Stimulated activated CD4-positive, alpha-beta T cell treated with anti-CD3 and anti-CD28 coated beads, Interleukin-12 subunit alpha, Interleukin-12 subunit beta, amount 100 ng/mL, for 48 hours (primary cell): ENCODE measurements around the gene RXYLT1.
"Not testable (repeated sequence)": the region's sequence is repeated elsewhere in the genome, so short reads cannot be mapped to it uniquely, and the experiment has no call there.

ENCODE experiments used
- DNase-seq, 3 donors: peaks; one replicate each; pipeline ENCODE4 v3.0.0-alpha.2; 2020; ENCODE audit warnings: low read depth in 2 of 3, low spot score in 1 of 3

RXYLT1 gene

DNA sequence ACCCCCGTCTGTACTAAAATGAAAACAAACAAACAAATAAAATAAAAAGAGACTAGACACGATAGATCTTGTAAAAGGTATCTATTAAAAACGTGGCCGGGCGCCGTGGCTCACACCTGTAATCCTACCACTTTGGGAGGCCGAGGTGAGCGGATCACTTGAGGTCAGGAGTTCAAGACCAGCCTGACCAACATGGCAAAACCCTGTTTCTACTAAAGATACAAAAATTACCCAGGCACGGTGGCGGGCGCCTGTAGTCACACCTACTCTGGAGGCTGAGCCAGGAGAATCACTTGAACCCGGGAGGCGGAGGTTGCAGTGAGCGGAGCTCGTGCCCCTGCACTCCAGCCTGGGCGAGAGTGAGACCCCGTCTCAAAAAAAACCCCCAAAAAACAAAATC, 63.0 kb downstream of the RXYLT1 start:
- DNase-seq = not testable (repeated sequence)

- no peak for DNase-seq
Observed at GRCh38 chr12:63843254-63843720, 63.6 kb downstream of the RXYLT1 start.

DNA sequence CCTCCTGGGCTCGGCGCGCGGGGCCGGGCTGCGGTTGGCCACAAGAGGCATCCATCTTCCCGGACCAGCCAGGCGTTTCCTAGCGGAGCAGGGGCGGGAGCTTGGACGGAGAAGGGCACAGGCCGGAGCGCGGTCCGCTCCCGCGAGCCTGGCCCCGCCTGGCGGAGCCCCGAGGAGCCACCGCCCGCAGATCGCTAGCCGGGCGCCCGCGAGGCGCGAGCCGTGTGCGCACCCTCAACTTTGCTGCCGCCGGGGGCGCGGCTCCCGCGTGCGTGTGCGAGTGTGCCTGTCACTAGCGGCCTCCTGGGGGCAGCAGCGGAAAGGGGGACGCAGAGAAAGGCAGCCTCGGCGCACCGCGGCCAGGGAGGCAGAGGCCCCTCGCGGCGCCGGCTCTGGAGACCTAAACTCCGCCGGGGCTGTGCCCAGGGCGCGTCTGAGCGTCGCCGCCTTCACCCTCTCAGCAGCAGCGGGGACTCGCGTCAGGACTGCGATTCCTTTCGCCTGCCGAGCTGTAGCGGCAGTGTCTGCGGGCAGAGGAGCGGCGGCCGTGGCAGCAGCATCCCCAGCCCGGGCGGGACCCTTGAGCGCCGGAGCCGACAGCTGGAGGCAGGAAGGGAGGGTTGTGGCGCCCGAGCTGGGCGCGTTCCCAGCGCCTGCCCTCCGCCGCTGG, 64.1 kb downstream of the RXYLT1 start:
- DNase-seq = peak; percentile 57 to 74 (median 63)

DNA sequence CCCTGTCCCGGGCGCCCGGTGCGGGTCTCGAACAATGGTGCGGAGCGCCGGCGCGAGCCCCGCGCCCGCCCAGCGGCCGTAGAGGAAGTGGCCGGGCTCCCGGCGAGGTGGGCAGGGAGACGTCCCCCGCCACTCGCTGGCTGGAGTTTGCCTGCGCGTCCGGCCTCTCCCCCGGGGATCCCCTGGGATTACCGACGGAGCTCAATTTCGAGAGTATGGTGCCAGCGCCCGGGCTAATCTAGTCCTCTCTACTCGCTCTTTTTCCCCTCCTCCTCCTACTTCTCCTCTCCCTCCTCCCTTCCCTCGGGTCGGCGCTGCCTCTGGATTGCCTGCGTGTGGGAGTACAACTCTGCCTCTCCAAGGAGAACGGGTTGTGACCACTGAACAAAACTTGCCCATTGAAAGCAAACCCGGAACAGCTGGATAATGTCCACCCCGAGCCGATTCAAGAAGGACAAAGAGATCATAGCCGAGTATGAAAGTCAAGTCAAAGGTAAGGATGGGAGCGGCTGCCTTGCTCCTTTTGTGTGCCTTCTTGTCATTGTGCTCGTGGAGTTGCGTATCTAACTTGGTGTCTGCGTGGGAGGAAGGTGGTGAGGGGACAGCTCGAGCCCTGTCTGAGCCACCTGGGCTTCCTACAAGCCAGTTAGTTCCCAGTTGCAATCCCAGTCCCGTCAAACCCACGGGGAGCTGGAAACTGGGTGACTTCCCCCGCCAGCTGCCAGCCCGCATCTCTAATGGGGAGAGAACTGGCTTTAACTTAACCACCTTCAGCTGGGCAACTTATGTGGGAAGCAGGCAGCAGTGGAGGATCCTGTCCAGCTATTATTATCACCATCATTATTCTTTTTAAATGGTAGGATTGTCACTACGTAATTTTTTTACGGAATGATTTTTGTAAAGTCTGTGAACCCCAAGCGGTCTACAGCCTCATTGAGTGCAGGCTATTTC, 65.0 kb downstream of the RXYLT1 start, which contains the start of gene SRGAP1:
TSS of gene SRGAP1 (plus strand) at position 310 of the 951 bp plus-strand sequence. CDS start at position 427, 117 bp downstream.
- no peak for DNase-seq

- DNase-seq = no peak
Observed at GRCh38 chr12:63845726-63846125, 66.0 kb downstream of the RXYLT1 start.

- DNase-seq = no peak
Observed at GRCh38 chr12:63846238-63846967, 66.7 kb downstream of the RXYLT1 start.

GRCh38 chr12:63848450-63848849, 68.7 kb downstream of the RXYLT1 start:
- DNase-seq = no peak

- no peak for DNase-seq
Observed at GRCh38 chr12:63849106-63849620, 69.5 kb downstream of the RXYLT1 start.

DNA sequence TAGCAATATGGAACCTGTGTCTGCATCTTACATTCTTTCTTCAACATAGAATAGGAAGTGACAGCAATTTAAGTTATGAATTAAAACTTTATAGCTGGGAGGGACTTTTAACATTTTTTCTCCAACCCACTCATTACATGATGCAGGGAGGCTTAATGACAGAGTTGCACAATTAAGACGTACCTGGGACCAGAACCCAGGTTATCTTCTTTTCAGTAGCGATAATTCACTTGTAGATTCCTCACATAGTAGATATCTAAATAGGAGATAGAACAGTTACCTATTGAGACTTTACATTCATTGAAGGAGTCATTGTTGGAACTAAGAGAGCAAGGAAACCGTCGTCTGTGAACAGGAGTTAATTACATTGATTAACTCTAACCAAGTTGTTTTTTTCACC, 69.9 kb downstream of the RXYLT1 start:
- DNase-seq = no peak

- DNase-seq = no peak
Observed at GRCh38 chr12:63853978-63854377, 74.3 kb downstream of the RXYLT1 start.

GRCh38 chr12:63855299-63855698, 75.6 kb downstream of the RXYLT1 start:
- DNase-seq = no peak

DNA sequence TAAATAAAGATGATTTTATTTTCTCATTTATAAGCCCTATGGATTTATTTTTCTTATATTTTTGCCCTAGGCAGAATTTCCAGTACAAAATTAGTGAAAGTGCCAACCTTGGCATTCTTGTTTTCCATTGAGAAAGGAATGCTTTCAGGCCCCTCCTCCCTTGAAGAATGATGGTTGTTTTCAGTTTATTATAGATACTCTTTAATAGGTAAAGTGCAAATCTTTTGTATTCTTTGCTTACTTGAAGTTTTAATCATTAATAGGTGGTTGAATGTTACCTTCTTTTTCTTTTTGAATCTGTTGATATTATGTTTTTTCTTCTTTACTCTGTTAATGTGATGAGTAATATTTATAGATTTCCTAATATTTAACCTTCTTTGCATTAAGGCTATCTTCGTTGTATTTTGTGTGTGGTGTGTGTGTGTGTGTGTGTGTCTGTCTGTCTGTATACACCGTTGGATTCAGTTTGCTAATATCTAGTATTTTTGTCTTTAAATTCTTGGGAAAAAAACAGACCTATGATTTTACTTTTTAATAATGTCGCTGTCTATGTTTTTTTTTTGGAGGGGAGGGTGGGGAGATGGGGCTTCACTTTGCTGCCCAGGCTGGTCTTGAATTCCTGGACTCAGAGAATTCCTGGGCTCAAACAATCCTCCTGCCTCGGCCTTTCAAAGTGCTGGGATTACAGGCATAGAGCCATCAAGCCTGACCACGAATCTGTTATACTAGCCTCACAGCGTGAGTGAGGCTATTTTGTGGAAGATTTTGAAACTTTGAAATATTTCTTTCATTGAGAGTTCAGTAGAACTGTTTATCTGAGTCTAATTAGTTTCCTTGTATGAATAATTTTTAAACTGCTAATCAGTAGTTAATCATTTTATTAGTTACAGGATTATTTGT, 78.3 kb downstream of the RXYLT1 start:
- DNase-seq = no peak
